T-cell (primary cell): ENCODE measurements around the gene CSF2. TPM values are rescaled to one million over a fixed set of nuclear protein-coding genes. Genes with fewer than 3 reads are reported as not detected.

Experiments used
- ATAC-seq, 4 experiments: fragments of 200-7000 bp in 3 of 4; fragments of 150-1000 bp in 1 of 4; cut with Tn5 transposase; replicated peaks in 1 of 4; 1 replicate in 3 of 4; 2 replicates in 1 of 4; pipeline ENCODE4 v1.10.0; 2021; ENCODE audit warnings: moderate library complexity in 3 of 4, mild to moderate bottlenecking in 2 of 4, moderate number of reproducible peaks in 1 of 4
- CTCF ChIA-PET, 2 donors: fragments of 300-600 bp; sonication (Branson Sonifier 250); formaldehyde crosslinking; loops; one replicate each; lab custom pipeline; 2022; ENCODE audit warnings: antibody characterized with exemption in 2 of 2; lab: Charles Lee
- POLR2A ChIA-PET, 2 donors: fragments of 300-600 bp; sonication (Branson Sonifier 250); formaldehyde crosslinking; loops; one replicate each; lab custom pipeline; 2022; ENCODE audit warnings: antibody characterized with exemption in 2 of 2; lab: Charles Lee
- DNase-seq, 35 experiments: peaks; one replicate each; pipeline versions ENCODE4 v3.0.0 to v3.0.0-alpha.2; 2013 to 2023
- H3K27ac ChIP-seq: one replicate; pipeline ENCODE4 v1.5.1; 2013; ENCODE audit warnings: low read length
- H3K27me3 ChIP-seq, 2 experiments: replicated peaks in 1 of 2; 1 replicate in 1 of 2; 2 replicates in 1 of 2; pipeline versions ENCODE4 v1.6.1 to v1.7.0; 2013; ENCODE audit warnings: low read length in 1 of 2, mixed read lengths in 1 of 2; ENCODE audit not compliant: control insufficient read depth in 2 of 2, insufficient read depth in 2 of 2; ENCODE audit errors: extremely low read depth in 1 of 2
- H3K36me3 ChIP-seq, 2 donors: 1 replicate in 1 of 2; 2 replicates in 1 of 2; pipeline versions ENCODE4 v1.6.1 to v1.7.0; 2013; ENCODE audit warnings: low read length in 1 of 2; ENCODE audit not compliant: control insufficient read depth in 2 of 2, insufficient read depth in 1 of 2; ENCODE audit errors: extremely low read depth in 1 of 2
- H3K4me1 ChIP-seq, 2 experiments: 1 replicate in 1 of 2; 2 replicates in 1 of 2; pipeline versions ENCODE4 v1.6.1 to v1.7.0; 2013; ENCODE audit warnings: low read length in 2 of 2, mixed read lengths in 1 of 2; ENCODE audit not compliant: insufficient read depth in 2 of 2, control insufficient read depth in 1 of 2; ENCODE audit errors: extremely low read depth in 1 of 2
- H3K4me3 ChIP-seq, 2 donors: 1 replicate in 1 of 2; 2 replicates in 1 of 2; pipeline versions ENCODE4 v1.5.1 to v1.7.0; 2013; ENCODE audit warnings: mild to moderate bottlenecking in 2 of 2, low read length in 1 of 2, moderate library complexity in 1 of 2; ENCODE audit not compliant: control insufficient read depth in 1 of 2; ENCODE audit errors: extremely low read depth in 1 of 2
- H3K9me3 ChIP-seq: 2 replicates; pipeline ENCODE4 v1.7.0; 2013
- H3K27ac Mint-ChIP-seq, 2 donors: one replicate each; pipeline ENCODE4 v1.8.0; 2020 to 2021; ENCODE audit warnings: mild to moderate bottlenecking in 2 of 2, mixed read lengths in 2 of 2
- H3K27me3 Mint-ChIP-seq, 2 donors: one replicate each; pipeline ENCODE4 v1.8.0; 2021 to 2022; ENCODE audit warnings: mixed read lengths in 2 of 2
- H3K36me3 Mint-ChIP-seq: one replicate; pipeline ENCODE4 v1.8.0; 2021; ENCODE audit warnings: mixed read lengths
- H3K4me1 Mint-ChIP-seq, 3 donors: one replicate each; pipeline ENCODE4 v1.8.0; 2020 to 2022; ENCODE audit warnings: mixed read lengths in 3 of 3, mild to moderate bottlenecking in 1 of 3
- H3K4me3 Mint-ChIP-seq, 3 donors: one replicate each; pipeline ENCODE4 v1.8.0; 2020 to 2022; ENCODE audit warnings: mild to moderate bottlenecking in 3 of 3, mixed read lengths in 3 of 3, moderate library complexity in 3 of 3
- H3K9me3 Mint-ChIP-seq, 3 donors: one replicate each; pipeline ENCODE4 v1.8.0; 2020 to 2022; ENCODE audit warnings: mixed read lengths in 3 of 3
- WGBS: methylation state at CpG from one replicate; pipeline ENCODE4 v1.1.5; 2013; ENCODE audit warnings: missing lambda C conversion rate; ENCODE audit not compliant: insufficient coverage; 5-methylcytosine and 5-hydroxymethylcytosine counted together
- total RNA-seq, 35 experiments: library from RNA in 6 of 35; stranded (reverse) in 6 of 35; fragments of 120-200 nt in 1 of 35; gene quantifications; one replicate each; pipeline versions ENCODE4 v1.2.1 to v1.2.4 and lab custom pipeline; 2013 to 2026

Gene CSF2
- total RNA-seq, 5 donors from 2014 or later (not counting 1 experiment from before 2014, with no cell fraction given): 0.89 TPM; not detected in 4

DNA sequence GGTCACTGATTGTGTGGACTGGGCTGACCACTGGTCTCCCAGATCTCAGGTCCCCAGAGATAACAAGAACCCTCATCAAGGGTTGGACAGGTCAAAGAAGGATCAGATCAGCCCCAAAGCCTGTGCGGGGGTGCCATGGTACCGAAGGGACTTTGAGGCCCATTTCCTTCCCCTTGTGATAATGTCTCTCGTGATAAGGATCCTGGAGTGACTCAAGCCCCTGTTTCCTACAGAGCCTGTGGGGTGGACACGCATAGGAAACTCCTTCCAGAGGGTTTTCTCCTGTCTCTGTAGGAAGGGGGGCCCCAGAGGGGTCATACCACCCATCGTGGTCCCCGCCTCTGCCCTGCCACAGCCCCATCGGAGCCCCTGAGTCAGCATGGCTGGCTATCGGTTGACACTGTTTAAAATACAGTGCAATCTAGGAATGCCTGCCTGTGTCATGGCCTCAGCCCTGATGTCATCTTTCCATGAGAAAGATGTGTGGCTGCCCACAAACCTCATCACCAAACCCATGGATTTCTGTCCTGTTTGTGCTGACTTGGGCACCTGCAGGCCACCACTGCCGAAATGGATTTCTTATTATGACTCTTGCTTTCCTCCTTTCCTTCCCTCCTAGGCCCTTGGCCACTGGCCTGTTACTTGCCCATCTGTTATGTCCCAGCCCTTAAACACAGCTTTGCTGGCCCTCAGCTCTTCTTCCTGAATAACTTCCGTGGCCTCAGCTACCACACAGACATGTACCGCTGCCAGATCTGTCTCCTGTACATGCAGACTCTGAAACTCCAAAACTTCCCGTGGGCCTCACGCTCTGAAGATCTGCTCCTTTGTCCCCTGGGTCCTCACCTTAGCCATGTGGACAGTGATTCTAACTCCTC is 2.9 kb upstream of the CSF2 start:
- no peak overlapping the region for H3K4me3 Mint-ChIP-seq
- no peaks in the 10 kb centered on the region for H3K27me3 Mint-ChIP-seq
- ATAC-seq: no peak
- DNase-seq: no peak
- ChIA-PET CTCF (interaction anchor here in 1 of 2 donors (0.7 kb wide), 1 partner anchor 33 kb away, joined by 4 read pairs; no protein-coding TSS in a partner anchor), POLR2A (no interaction called here)
- no peaks in the 10 kb centered on the region for H3K9me3 Mint-ChIP-seq
- H3K27me3 ChIP-seq: no peaks in the 10 kb centered on the region
- H3K27ac Mint-ChIP-seq: no peak overlapping the region
- peaks cover 0 to 24% of the 10 kb centered on the region in 2 experiments for H3K4me1 ChIP-seq
- WGBS: 64% methylated on average over 10 of the region's 13 CpGs
- H3K4me1 Mint-ChIP-seq: peaks cover 0 to 36% (median 16%) of the 10 kb centered on the region in 3 donors
- H3K27ac ChIP-seq: no peak overlapping the region
- no peaks in the 10 kb centered on the region for H3K36me3 Mint-ChIP-seq
- no peaks in the 10 kb centered on the region for H3K9me3 ChIP-seq
- no peaks in the 10 kb centered on the region for H3K36me3 ChIP-seq
- H3K4me3 ChIP-seq: no peak overlapping the region

DNA sequence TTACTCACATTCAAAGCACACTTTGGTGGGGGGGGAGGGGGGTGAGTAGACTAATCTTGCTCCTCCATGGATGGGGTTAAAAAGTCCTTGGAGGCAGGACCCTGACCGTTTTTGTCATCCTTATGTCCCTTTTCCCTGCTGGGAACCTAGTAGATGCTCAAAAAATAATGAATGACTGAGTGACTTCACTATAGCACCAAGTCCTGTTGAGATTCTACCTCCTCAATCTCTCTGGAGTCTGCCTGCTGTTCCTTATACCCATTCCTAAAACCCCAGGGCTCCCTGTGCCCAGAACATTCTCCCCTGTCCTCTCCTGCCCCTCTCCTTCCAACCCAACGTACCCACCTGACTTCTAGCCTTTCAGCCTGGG is 2.3 kb upstream of the CSF2 start:
- Histone ChIP-seq H3K4me3 (no peak overlapping the region), H3K4me1 (peaks cover 0 to 28% of the 10 kb centered on the region in 2 experiments), H3K27me3 (no peaks in the 10 kb centered on the region), H3K27ac (no peak overlapping the region), H3K36me3 (no peaks in the 10 kb centered on the region), H3K9me3 (no peaks in the 10 kb centered on the region)
- peaks cover 0 to 39% (median 18%) of the 10 kb centered on the region in 3 donors for H3K4me1 Mint-ChIP-seq
- no peak overlapping the region for H3K4me3 Mint-ChIP-seq
- no peak overlapping the region for H3K27ac Mint-ChIP-seq
- DNase-seq (no peak), ATAC-seq (no peak)
- ChIA-PET POLR2A (no interaction called here), CTCF (interaction anchor here in 1 of 2 donors (0.7 kb wide), 1 partner anchor 33 kb away, joined by 4 read pairs; no protein-coding TSS in a partner anchor)
- no peaks in the 10 kb centered on the region for H3K27me3 Mint-ChIP-seq
- no peaks in the 10 kb centered on the region for H3K36me3 Mint-ChIP-seq
- H3K9me3 Mint-ChIP-seq: no peaks in the 10 kb centered on the region
- WGBS: 80% methylated on average over 1 of the region's 2 CpGs

DNA sequence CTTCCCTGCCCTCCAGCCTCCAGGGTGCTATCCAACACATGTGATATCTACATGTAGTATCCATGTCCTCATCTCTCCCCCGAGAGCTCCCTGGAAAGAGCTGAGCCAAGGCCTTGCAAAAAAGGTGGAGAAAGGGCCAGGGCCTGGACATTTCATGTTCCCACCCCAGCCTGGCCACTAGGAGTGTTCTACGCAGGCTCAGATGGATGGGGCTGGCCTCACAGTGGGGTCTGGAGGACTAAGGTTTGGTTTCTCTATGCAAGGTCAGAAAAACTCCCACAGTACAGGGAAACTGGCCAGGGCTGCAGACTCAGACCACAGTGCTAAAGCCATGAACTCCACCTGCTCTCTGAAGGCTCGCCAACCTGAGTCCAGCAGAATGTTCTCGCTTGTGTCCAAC is 1.5 kb upstream of the CSF2 start:
- Mint-ChIP-seq H3K27ac (no peak overlapping the region), H3K9me3 (no peaks in the 10 kb centered on the region), H3K4me1 (peaks cover 0 to 45% (median 18%) of the 10 kb centered on the region in 3 donors), H3K27me3 (no peaks in the 10 kb centered on the region), H3K36me3 (no peaks in the 10 kb centered on the region), H3K4me3 (no peak overlapping the region)
- H3K36me3 ChIP-seq: no peaks in the 10 kb centered on the region
- H3K9me3 ChIP-seq: no peaks in the 10 kb centered on the region
- DNase-seq (no peak), ATAC-seq (no peak)
- ChIA-PET CTCF (no interaction called here), POLR2A (no interaction called here)
- H3K27me3 ChIP-seq: no peaks in the 10 kb centered on the region
- peaks cover 0 to 30% of the 10 kb centered on the region in 2 experiments for H3K4me1 ChIP-seq
- no peak overlapping the region for H3K27ac ChIP-seq
- H3K4me3 ChIP-seq: no peak overlapping the region
- 96% methylated on average over 3 of the region's 4 CpGs for WGBS

DNA sequence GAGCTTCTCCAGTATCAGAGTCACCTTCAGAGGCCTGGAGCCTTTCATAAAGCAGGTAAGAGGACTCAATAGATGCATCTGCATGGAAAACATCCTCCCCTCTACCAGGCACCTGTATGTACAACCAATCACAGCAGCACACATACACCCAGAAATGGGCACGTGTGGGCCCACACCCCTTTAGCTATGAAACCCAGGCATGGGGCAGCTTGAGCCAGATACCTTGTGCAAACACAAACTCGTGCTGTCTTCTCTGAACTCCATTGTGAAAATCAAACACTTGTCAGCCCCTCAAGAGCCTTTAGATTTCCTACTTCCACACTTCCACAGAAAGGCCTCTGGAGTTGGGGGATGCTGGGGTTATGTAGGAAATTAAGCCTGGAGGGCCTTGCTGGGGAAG is 1.1 kb upstream of the CSF2 start:
- Mint-ChIP-seq H3K4me1 (peaks cover 0 to 50% (median 22%) of the 10 kb centered on the region in 3 donors), H3K27ac (no peak overlapping the region)
- H3K4me3 ChIP-seq: no peak overlapping the region

DNA sequence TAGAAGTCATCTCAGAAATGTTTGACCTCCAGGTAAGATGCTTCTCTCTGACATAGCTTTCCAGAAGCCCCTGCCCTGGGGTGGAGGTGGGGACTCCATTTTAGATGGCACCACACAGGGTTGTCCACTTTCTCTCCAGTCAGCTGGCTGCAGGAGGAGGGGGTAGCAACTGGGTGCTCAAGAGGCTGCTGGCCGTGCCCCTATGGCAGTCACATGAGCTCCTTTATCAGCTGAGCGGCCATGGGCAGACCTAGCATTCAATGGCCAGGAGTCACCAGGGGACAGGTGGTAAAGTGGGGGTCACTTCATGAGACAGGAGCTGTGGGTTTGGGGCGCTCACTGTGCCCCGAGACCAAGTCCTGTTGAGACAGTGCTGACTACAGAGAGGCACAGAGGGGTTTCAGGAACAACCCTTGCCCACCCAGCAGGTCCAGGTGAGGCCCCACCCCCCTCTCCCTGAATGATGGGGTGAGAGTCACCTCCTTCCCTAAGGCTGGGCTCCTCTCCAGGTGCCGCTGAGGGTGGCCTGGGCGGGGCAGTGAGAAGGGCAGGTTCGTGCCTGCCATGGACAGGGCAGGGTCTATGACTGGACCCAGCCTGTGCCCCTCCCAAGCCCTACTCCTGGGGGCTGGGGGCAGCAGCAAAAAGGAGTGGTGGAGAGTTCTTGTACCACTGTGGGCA is 642 bp downstream of the CSF2 start:
- no peak for DNase-seq
- Mint-ChIP-seq H3K27me3 (no peaks in the 10 kb centered on the region), H3K4me3 (no peak overlapping the region)

More for the DNA sequence above, 1.1 kb upstream of the CSF2 start:
- H3K4me1 ChIP-seq: peaks cover 0 to 30% of the 10 kb centered on the region in 2 experiments
- H3K27ac ChIP-seq: no peak overlapping the region
- H3K27me3 ChIP-seq: no peaks in the 10 kb centered on the region
- 71% methylated on average over 1 of the region's 2 CpGs for WGBS
- no peaks in the 10 kb centered on the region for H3K9me3 ChIP-seq
- no peaks in the 10 kb centered on the region for H3K36me3 Mint-ChIP-seq
- no peaks in the 10 kb centered on the region for H3K27me3 Mint-ChIP-seq
- DNase-seq (no peak), ATAC-seq (no peak)
- CTCF ChIA-PET: no interaction called here
- H3K36me3 ChIP-seq: no peaks in the 10 kb centered on the region
- no peaks in the 10 kb centered on the region for H3K9me3 Mint-ChIP-seq
- POLR2A ChIA-PET: no interaction called here
- no peak overlapping the region for H3K4me3 Mint-ChIP-seq

DNA sequence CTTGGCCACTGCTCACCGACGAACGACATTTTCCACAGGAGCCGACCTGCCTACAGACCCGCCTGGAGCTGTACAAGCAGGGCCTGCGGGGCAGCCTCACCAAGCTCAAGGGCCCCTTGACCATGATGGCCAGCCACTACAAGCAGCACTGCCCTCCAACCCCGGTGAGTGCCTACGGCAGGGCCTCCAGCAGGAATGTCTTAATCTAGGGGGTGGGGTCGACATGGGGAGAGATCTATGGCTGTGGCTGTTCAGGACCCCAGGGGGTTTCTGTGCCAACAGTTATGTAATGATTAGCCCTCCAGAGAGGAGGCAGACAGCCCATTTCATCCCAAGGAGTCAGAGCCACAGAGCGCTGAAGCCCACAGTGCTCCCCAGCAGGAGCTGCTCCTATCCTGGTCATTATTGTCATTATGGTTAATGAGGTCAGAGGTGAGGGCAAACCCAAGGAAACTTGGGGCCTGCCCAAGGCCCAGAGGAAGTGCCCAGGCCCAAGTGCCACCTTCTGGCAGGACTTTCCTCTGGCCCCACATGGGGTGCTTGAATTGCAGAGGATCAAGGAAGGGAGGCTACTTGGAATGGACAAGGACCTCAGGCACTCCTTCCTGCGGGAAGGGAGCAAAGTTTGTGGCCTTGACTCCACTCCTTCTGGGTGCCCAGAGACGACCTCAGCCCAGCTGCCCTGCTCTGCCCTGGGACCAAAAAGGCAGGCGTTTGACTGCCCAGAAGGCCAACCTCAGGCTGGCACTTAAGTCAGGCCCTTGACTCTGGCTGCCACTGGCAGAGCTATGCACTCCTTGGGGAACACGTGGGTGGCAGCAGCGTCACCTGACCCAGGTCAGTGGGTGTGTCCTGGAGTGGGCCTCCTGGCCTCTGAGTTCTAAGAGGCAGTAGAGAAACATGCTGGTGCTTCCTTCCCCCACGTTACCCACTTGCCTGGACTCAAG is 1.5 kb downstream of the CSF2 start:
- CTCF ChIA-PET: no interaction called here
- Mint-ChIP-seq H3K4me1 (peaks cover 0 to 52% (median 23%) of the 10 kb centered on the region in 3 donors), H3K9me3 (no peaks in the 10 kb centered on the region), H3K27me3 (no peaks in the 10 kb centered on the region), H3K4me3 (no peak overlapping the region), H3K36me3 (no peaks in the 10 kb centered on the region), H3K27ac (peak overlapping the region; percentile 28 to 55)
- no peaks in the 10 kb centered on the region for H3K9me3 ChIP-seq
- no peaks in the 10 kb centered on the region for H3K36me3 ChIP-seq
- POLR2A ChIA-PET: no interaction called here
- DNase-seq (no peak), ATAC-seq (peak in 1 of 4 experiments; percentile 38)
- no peaks in the 10 kb centered on the region for H3K27me3 ChIP-seq
- WGBS: 80% methylated on average over 14 of the region's 16 CpGs
- H3K27ac ChIP-seq: no peak overlapping the region
- no peak overlapping the region for H3K4me3 ChIP-seq
- peaks cover 0 to 30% of the 10 kb centered on the region in 2 experiments for H3K4me1 ChIP-seq

More for the DNA sequence above, 642 bp downstream of the CSF2 start:
- peaks cover 0 to 30% of the 10 kb centered on the region in 2 experiments for H3K4me1 ChIP-seq
- 89% methylated on average over 6 of the region's 7 CpGs for WGBS
- no peaks in the 10 kb centered on the region for H3K27me3 ChIP-seq
- no peak overlapping the region for H3K4me3 ChIP-seq
- Mint-ChIP-seq H3K4me1 (peaks cover 0 to 52% (median 23%) of the 10 kb centered on the region in 3 donors), H3K27ac (peak overlapping the region in 1 of 2 donors; percentile 39), H3K9me3 (no peaks in the 10 kb centered on the region), H3K36me3 (no peaks in the 10 kb centered on the region)
- ChIA-PET POLR2A (no interaction called here), CTCF (no interaction called here)
- H3K27ac ChIP-seq: no peak overlapping the region
- no peaks in the 10 kb centered on the region for H3K9me3 ChIP-seq
- no peak for ATAC-seq
- no peaks in the 10 kb centered on the region for H3K36me3 ChIP-seq
